Measurements from ENCODE around the gene MGRN1. TPM values are rescaled to one million over a fixed set of nuclear protein-coding genes. Genes with fewer than 3 reads are reported as not detected.

The MGRN1 gene
- total and polyA plus RNA-seq, 2 of the 13 experiments (the other 11 are each of a cell fraction or from before 2014, with no cell fraction given): 11.9 to 12.6 TPM

DNA sequence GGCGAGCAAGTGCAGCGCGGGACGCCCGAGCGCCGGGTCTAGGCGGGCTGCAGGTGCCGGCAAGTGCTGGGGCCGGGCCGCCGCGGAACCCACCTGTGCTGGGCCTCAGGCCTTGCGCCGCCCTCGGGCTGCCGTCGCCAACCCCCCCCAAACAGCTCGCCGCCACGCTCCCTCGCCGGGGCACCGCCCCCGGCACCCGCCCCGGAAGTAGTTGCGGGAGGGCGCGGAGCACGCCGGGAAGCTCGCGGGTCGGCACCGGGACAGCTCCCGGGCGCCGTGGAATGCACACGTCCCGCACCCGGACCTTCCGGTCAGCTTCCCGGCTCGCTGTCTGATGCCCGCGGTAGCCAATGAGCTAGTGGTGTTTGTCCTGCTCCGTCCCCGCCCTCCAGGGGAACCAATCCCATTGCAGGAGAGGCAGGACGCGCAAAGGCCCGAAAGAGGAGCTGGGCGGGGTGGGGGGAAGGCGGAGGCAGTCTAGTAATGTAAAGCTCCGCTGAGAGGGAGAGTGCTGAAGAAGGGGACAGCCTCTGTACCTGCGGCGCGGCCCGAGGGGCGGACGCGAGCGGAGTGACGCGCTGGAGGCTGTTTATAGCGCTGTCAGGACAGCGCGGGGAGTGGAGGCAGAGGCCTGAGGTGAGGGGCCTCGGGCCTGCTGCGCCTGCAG lies 109.6 kb downstream of the MGRN1 start, which contains the start of the genes ANKS3 and DNAAF8 (continued):
- no peak for TF ChIP-seq ZNF569 (CRISPR knock-in tag; IDR thresholded peaks at IDR 0.05; ENCODE audit: borderline replicate concordance)
- 0 out of 2 replicates have a peak, but pooled peaks have one; percentile 17 for TF ChIP-seq ZNF746 (CRISPR knock-in tag; IDR thresholded peaks at IDR 0.05)
- TF ChIP-seq, protein P1, sequence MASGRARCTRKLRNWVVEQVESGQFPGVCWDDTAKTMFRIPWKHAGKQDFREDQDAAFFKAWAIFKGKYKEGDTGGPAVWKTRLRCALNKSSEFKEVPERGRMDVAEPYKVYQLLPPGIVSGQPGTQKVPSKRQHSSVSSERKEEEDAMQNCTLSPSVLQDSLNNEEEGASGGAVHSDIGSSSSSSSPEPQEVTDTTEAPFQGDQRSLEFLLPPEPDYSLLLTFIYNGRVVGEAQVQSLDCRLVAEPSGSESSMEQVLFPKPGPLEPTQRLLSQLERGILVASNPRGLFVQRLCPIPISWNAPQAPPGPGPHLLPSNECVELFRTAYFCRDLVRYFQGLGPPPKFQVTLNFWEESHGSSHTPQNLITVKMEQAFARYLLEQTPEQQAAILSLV (CRISPR knock-in tag; IDR thresholded peaks at IDR 0.05; ENCODE audit: borderline replicate concordance): peak; percentile 76
- TF ChIP-seq BORCS8-MEF2B (CRISPR knock-in tag; IDR thresholded peaks at IDR 0.05): no peak; the same call in 1 of the 2 replicates
- peak; percentile 42; the same call in 1 of the 2 replicates for TF ChIP-seq ZBTB7B (CRISPR knock-in tag; IDR thresholded peaks at IDR 0.05)
- 0 out of 2 replicates have a peak, but pooled peaks have one; percentile 47 for TF ChIP-seq ZBTB7A (CRISPR knock-in tag; IDR thresholded peaks at IDR 0.05)
- no peak for TF ChIP-seq ZSCAN29 (CRISPR knock-in tag; conservative IDR thresholded peaks at IDR 0.05)
- no peak for TF ChIP-seq EHMT2 (IDR thresholded peaks at IDR 0.05; ENCODE audit: borderline replicate concordance, low read depth, low read length)
- no peak for TF ChIP-seq CC2D1A (CRISPR knock-in tag; IDR thresholded peaks at IDR 0.05)
- TF ChIP-seq ZNF792 (CRISPR knock-in tag; IDR thresholded peaks at IDR 0.05): no peak
- TF ChIP-seq FIP1L1 (IDR thresholded peaks at IDR 0.05; ENCODE audit: borderline replicate concordance, insufficient read depth, low read depth, low read length): no peak
- TF ChIP-seq, protein P2, sequence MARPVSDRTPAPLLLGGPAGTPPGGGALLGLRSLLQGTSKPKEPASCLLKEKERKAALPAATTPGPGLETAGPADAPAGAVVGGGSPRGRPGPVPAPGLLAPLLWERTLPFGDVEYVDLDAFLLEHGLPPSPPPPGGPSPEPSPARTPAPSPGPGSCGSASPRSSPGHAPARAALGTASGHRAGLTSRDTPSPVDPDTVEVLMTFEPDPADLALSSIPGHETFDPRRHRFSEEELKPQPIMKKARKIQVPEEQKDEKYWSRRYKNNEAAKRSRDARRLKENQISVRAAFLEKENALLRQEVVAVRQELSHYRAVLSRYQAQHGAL (CRISPR knock-in tag; IDR thresholded peaks at IDR 0.05; ENCODE audit: not compliant biosample characterization): peak; percentile 48
- TF ChIP-seq ZFP90 (CRISPR knock-in tag; IDR thresholded peaks at IDR 0.05; ENCODE audit: borderline replicate concordance): peak; percentile 82; the same call in 1 of the 2 replicates
- TF ChIP-seq, protein P3, sequence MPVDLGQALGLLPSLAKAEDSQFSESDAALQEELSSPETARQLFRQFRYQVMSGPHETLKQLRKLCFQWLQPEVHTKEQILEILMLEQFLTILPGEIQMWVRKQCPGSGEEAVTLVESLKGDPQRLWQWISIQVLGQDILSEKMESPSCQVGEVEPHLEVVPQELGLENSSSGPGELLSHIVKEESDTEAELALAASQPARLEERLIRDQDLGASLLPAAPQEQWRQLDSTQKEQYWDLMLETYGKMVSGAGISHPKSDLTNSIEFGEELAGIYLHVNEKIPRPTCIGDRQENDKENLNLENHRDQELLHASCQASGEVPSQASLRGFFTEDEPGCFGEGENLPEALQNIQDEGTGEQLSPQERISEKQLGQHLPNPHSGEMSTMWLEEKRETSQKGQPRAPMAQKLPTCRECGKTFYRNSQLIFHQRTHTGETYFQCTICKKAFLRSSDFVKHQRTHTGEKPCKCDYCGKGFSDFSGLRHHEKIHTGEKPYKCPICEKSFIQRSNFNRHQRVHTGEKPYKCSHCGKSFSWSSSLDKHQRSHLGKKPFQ (CRISPR knock-in tag; IDR thresholded peaks at IDR 0.05; ENCODE audit: insufficient replicate concordance): no peak
- TF ChIP-seq, protein P4, sequence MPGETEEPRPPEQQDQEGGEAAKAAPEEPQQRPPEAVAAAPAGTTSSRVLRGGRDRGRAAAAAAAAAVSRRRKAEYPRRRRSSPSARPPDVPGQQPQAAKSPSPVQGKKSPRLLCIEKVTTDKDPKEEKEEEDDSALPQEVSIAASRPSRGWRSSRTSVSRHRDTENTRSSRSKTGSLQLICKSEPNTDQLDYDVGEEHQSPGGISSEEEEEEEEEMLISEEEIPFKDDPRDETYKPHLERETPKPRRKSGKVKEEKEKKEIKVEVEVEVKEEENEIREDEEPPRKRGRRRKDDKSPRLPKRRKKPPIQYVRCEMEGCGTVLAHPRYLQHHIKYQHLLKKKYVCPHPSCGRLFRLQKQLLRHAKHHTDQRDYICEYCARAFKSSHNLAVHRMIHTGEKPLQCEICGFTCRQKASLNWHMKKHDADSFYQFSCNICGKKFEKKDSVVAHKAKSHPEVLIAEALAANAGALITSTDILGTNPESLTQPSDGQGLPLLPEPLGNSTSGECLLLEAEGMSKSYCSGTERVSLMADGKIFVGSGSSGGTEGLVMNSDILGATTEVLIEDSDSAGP (CRISPR knock-in tag; IDR thresholded peaks at IDR 0.05; ENCODE audit: borderline replicate concordance): peak; percentile 83; the same call in 1 of the 2 replicates
- peak; percentile 74; the same call in 1 of the 2 replicates for TF ChIP-seq TOPORS (CRISPR knock-in tag; IDR thresholded peaks at IDR 0.05)
- peak; percentile 79 for TF ChIP-seq IRF2 (CRISPR knock-in tag; IDR thresholded peaks at IDR 0.05)
- TF ChIP-seq, protein P5, sequence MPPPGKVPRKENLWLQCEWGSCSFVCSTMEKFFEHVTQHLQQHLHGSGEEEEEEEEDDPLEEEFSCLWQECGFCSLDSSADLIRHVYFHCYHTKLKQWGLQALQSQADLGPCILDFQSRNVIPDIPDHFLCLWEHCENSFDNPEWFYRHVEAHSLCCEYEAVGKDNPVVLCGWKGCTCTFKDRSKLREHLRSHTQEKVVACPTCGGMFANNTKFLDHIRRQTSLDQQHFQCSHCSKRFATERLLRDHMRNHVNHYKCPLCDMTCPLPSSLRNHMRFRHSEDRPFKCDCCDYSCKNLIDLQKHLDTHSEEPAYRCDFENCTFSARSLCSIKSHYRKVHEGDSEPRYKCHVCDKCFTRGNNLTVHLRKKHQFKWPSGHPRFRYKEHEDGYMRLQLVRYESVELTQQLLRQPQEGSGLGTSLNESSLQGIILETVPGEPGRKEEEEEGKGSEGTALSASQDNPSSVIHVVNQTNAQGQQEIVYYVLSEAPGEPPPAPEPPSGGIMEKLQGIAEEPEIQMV (CRISPR knock-in tag; IDR thresholded peaks at IDR 0.05; ENCODE audit: low read depth): peak; percentile 44; the same call in 1 of the 2 replicates
- TF ChIP-seq ZNF383 (CRISPR knock-in tag; IDR thresholded peaks at IDR 0.05; ENCODE audit: borderline replicate concordance): no peak
- peak; percentile 58; the same call in 1 of the 2 replicates for TF ChIP-seq ZNF709 (CRISPR knock-in tag; IDR thresholded peaks at IDR 0.05)
- TF ChIP-seq STAT5B (CRISPR knock-in tag; IDR thresholded peaks at IDR 0.05): no peak
- no peak for TF ChIP-seq MTF2 (CRISPR knock-in tag; IDR thresholded peaks at IDR 0.05; ENCODE audit: borderline replicate concordance)
- TF ChIP-seq GTF3A (CRISPR knock-in tag; conservative IDR thresholded peaks at IDR 0.05): no peak; the same call in 1 of the 2 replicates

Measured in HepG2 (cell line).